ENCODE data around the gene IMPDH2.

Gene IMPDH2

GRCh38 chr3:48999085-48999858 is 29.9 kb downstream of the IMPDH2 start (continued):
- TF ChIP-seq ZNF692 (tag by site-specific recombination; IDR thresholded peaks at IDR 0.05) (0 out of 2 replicates have a peak, but pooled peaks have one; percentile 43), IKZF3 (tag by site-specific recombination; IDR thresholded peaks at IDR 0.05) (no peak), ZBTB6 (tag by site-specific recombination; IDR thresholded peaks at IDR 0.05) (no peak), ZNF391 (tag by site-specific recombination; IDR thresholded peaks at IDR 0.05; ENCODE audit: borderline replicate concordance, low read depth) (no peak), CTCF (tag by site-specific recombination; IDR thresholded peaks at IDR 0.05) (no peak), GLIS1 (tag by site-specific recombination; IDR thresholded peaks at IDR 0.05) (peak; percentile 96), PRDM4 (tag by site-specific recombination; IDR thresholded peaks at IDR 0.05) (no peak), ZNF423 (tag by site-specific recombination; IDR thresholded peaks at IDR 0.05) (peak; percentile 94), ZNF280D (tag by site-specific recombination; IDR thresholded peaks at IDR 0.05) (no peak), ZFP3 (tag by site-specific recombination; IDR thresholded peaks at IDR 0.05; ENCODE audit: low read depth) (no peak), ZNF623 (tag by site-specific recombination; IDR thresholded peaks at IDR 0.05) (no peak)

- Histone ChIP-seq H3K36me3 (ENCODE audit: control insufficient read depth in 2 of 2, insufficient read depth in 1 of 2, low read length in 2 of 2) (peaks cover 0 to 17% of the 10 kb centered on the region in 2 experiments; a peak in 2 of 3 replicates), H3K4me3 (ENCODE audit: low read depth, low read length) (no peak overlapping the region), H3K4me1 (ENCODE audit: control insufficient read depth, insufficient read depth, low read length) (peaks cover 13% of the 10 kb centered on the region), H3K27ac (ENCODE audit: extremely low read depth, low read depth, low read length) (no peak overlapping the region), H3K9me3 (ENCODE audit: control insufficient read depth, insufficient read depth, low read depth, low read length) (no peaks in the 10 kb centered on the region)
- ChIA-PET CTCF (interaction anchor here (0.7 kb wide), 1 partner anchor 20 kb away, joined by 3 read pairs; the partner anchor contains the start of gene DALRD3), POLR2A (interaction anchor here (5.6 kb wide), 1 partner anchor 9 kb away, joined by 34 read pairs; the partner anchor contains the start of gene WDR6)
- TF ChIP-seq ZNF600 (tag by site-specific recombination; IDR thresholded peaks at IDR 0.05): peak; percentile 79
- TF ChIP-seq SP7 (tag by site-specific recombination; IDR thresholded peaks at IDR 0.05): no peak
- no peak for TF ChIP-seq AEBP2 (tag by site-specific recombination; IDR thresholded peaks at IDR 0.05; ENCODE audit: borderline replicate concordance)
- TF ChIP-seq ZBTB44 (tag by site-specific recombination; IDR thresholded peaks at IDR 0.05): 0 out of 2 replicates have a peak, but pooled peaks have one; percentile 58
- peak; percentile 44 for TF ChIP-seq ZBTB17 (tag by site-specific recombination; IDR thresholded peaks at IDR 0.05)
- TF ChIP-seq ZFHX2 (tag by site-specific recombination; conservative IDR thresholded peaks at IDR 0.05): peak; percentile 41
- TF ChIP-seq ZNF777 (tag by site-specific recombination; IDR thresholded peaks at IDR 0.05; ENCODE audit: borderline replicate concordance): no peak
- TF ChIP-seq SALL2 (tag by site-specific recombination; IDR thresholded peaks at IDR 0.05; ENCODE audit: borderline replicate concordance): no peak
These were observed 31.2 kb downstream of the IMPDH2 start for GRCh38 chr3:48997714-48998637.

Measured in HEK293 (cell line).